Gastrocnemius medialis (tissue), 4 donors: Measurements from ENCODE around the gene MRGPRE.

Experiments
- CTCF ChIP-seq, 5 experiments: fragments of 450-650 bp in 3 of 5; fragments of 200-600 bp in 2 of 5; sonication (generic) in 2 of 5; IDR thresholded peaks in 4 of 5; conservative IDR thresholded peaks in 1 of 5; 1 replicate in 4 of 5; 2 replicates in 1 of 5; pipeline ENCODE4 v1.5.1; 2016 to 2019; ENCODE audit warnings: antibody characterized with exemption in 5 of 5, mild to moderate bottlenecking in 3 of 5, moderate library complexity in 3 of 5
- POLR2A ChIP-seq, 2 donors: fragments of 450-650 bp; IDR thresholded peaks; one replicate each; pipeline ENCODE4 v1.6.1; 2017; ENCODE audit warnings: antibody characterized with exemption in 2 of 2, mild to moderate bottlenecking in 2 of 2, moderate library complexity in 2 of 2

- TF ChIP-seq CTCF (IDR thresholded peaks at IDR 0.05 in 4 of 5, conservative IDR thresholded peaks at IDR 0.05 in 1 of 5) = no peak
- no peak for TF ChIP-seq POLR2A (IDR thresholded peaks at IDR 0.05)
These were observed 2.3 kb downstream of the MRGPRE start for GRCh38 chr11:3229673-3230630.
